ENCODE data around the gene PDZK1.
"Not testable (repeated sequence)": the region's sequence is repeated elsewhere in the genome, so short reads cannot be mapped to it uniquely, and the experiment has no call there.

Gene PDZK1

GRCh38 chr1:145641886-145642285, 65.3 kb downstream of the PDZK1 start:
- not testable (repeated sequence) for DNase-seq

- DNase-seq: not testable (repeated sequence)
These were observed 70.9 kb downstream of the PDZK1 start for GRCh38 chr1:145636237-145636636.

GRCh38 chr1:145622177-145622576, 85.0 kb downstream of the PDZK1 start:
- DNase-seq: not testable (repeated sequence)

All from stimulated activated CD4-positive, alpha-beta T cell treated with anti-CD3 and anti-CD28 coated beads, Interleukin-12 subunit alpha, Interleukin-12 subunit beta, amount 100 ng/mL, for 4 hours (primary cell).